K562 (cell line): ENCODE data around the gene FBXO9. TPM values are rescaled to one million over a fixed set of nuclear protein-coding genes. Genes with fewer than 3 reads are reported as not detected.

Experiments
- ILK ChIP-seq: fragments of 450-650 bp; IDR thresholded peaks from 2 replicates; pipeline ENCODE4 v1.6.1; 2016; ENCODE audit warnings: missing genetic modification characterization, low read depth, mild to moderate bottlenecking, missing compliant biosample characterization, moderate library complexity, borderline replicate concordance
- NCOR1 ChIP-seq: fragments of 450-650 bp; IDR thresholded peaks from 2 replicates; pipeline ENCODE4 v1.6.1; 2016; ENCODE audit warnings: mild to moderate bottlenecking, moderate library complexity
- RNF2 ChIP-seq: sonication (generic); IDR thresholded peaks from 2 replicates; pipeline ENCODE4 v1.6.1; 2016
- polyA plus RNA-seq, 8 experiments: library from polyadenylated mRNA; depleted of rRNA in 4 of 8; stranded (reverse) in 5 of 8; unstranded in 3 of 8; fragments of >200 nt; fragmentation: Nextera tagmentation in 2 of 8; fragmentation: Illumina TruSeq in 1 of 8; extraction: Ambion mirVana in 2 of 8; extraction: Trizol in 1 of 8; gene quantifications; 2 replicates each; pipeline versions ENCODE4 v1.2.1 to v1.2.3, GENCODE V29; 2011 to 2014; ENCODE audit warnings: inconsistent platforms in 1 of 8, missing spikeins in 1 of 8
- total RNA-seq, 7 experiments: library from RNA; depleted of rRNA in 6 of 7; stranded (reverse); fragments of >200 nt in 6 of 7; fragmentation: Illumina TruSeq in 2 of 7; extraction: Trizol in 2 of 7; gene quantifications; 2 replicates each; pipeline versions ENCODE4 v1.2.1 to v1.2.3, GENCODE V29; 2011 to 2021; ENCODE audit warnings: low replicate concordance in 1 of 7
- TF ChIP-seq, protein P1 (sequence below): fragments of 450-650 bp; formaldehyde crosslinking; IDR thresholded peaks from 2 replicates; pipeline ENCODE4 v1.4.0; 2020; ENCODE audit warnings: mild to moderate bottlenecking, moderate library complexity
- TF ChIP-seq, protein P2 (sequence below): fragments of 200-600 bp; sonication (generic); IDR thresholded peaks from one replicate; pipeline ENCODE4 v1.6.1; 2012; ENCODE audit warnings: mild to moderate bottlenecking, low read depth, low read length, inconsistent platforms
- TF ChIP-seq, protein P3 (sequence below): sonication (generic); formaldehyde crosslinking; IDR thresholded peaks from 2 replicates; pipeline ENCODE4 v1.8.0; 2023; ENCODE audit warnings: missing genetic modification reagents, mild to moderate bottlenecking, borderline replicate concordance

Gene FBXO9
- total and polyA plus RNA-seq, 9 of the 15 experiments (the other 6 are each of a cell fraction or from before 2014, with no cell fraction given), result 10.1 to 85.3 (median 51.4) TPM

DNA sequence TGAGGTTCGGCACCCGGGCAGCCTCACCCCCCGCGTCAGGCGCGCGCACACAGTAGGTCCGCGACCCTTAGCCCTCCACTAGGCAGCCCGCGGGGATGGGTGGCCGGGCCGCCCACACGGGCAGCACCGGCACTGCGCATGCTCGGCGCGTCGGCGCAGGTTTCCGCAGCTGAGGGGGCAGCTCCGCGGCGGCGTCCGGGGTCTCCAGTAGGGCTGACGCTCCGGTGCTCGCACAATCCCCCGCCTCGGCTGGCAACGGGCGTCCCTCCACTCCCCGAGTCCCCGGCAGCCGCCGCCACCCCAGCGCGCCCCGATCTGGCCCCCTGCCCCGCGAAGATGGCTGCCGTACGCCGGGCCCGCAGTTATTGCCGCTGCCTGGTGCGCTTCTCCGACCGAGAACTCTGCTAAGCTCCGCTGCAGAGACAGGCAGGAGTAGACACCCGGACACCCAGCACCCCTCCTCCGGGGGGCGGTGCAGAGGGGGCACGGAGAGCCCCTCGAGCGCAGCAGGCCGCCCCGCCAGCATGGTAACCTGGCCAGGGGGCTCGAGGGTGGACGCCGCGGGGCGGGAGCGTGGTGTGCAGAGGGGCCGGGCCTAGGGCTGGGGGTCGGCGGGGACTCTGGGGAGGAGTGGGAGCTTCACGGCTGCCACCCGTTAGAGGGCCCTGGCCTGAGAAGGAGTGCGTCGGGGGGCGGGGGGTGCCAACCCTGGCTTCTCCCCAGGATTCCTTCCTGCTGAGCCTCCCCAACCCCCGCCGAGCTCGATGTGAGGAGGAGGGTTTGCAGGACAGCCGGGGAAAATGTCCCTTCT is at the start of gene FBXO9 (continued):
- TF ChIP-seq, protein P1, sequence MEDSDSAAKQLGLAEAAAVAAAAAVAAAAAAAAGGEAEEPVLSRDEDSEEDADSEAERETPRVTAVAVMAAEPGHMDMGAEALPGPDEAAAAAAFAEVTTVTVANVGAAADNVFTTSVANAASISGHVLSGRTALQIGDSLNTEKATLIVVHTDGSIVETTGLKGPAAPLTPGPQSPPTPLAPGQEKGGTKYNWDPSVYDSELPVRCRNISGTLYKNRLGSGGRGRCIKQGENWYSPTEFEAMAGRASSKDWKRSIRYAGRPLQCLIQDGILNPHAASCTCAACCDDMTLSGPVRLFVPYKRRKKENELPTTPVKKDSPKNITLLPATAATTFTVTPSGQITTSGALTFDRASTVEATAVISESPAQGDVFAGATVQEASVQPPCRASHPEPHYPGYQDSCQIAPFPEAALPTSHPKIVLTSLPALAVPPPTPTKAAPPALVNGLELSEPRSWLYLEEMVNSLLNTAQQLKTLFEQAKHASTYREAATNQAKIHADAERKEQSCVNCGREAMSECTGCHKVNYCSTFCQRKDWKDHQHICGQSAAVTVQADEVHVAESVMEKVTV (CRISPR knock-in tag), result no peak; the same call in 1 of the 2 replicates
- no peak for TF ChIP-seq ILK
- TF ChIP-seq, protein P2, sequence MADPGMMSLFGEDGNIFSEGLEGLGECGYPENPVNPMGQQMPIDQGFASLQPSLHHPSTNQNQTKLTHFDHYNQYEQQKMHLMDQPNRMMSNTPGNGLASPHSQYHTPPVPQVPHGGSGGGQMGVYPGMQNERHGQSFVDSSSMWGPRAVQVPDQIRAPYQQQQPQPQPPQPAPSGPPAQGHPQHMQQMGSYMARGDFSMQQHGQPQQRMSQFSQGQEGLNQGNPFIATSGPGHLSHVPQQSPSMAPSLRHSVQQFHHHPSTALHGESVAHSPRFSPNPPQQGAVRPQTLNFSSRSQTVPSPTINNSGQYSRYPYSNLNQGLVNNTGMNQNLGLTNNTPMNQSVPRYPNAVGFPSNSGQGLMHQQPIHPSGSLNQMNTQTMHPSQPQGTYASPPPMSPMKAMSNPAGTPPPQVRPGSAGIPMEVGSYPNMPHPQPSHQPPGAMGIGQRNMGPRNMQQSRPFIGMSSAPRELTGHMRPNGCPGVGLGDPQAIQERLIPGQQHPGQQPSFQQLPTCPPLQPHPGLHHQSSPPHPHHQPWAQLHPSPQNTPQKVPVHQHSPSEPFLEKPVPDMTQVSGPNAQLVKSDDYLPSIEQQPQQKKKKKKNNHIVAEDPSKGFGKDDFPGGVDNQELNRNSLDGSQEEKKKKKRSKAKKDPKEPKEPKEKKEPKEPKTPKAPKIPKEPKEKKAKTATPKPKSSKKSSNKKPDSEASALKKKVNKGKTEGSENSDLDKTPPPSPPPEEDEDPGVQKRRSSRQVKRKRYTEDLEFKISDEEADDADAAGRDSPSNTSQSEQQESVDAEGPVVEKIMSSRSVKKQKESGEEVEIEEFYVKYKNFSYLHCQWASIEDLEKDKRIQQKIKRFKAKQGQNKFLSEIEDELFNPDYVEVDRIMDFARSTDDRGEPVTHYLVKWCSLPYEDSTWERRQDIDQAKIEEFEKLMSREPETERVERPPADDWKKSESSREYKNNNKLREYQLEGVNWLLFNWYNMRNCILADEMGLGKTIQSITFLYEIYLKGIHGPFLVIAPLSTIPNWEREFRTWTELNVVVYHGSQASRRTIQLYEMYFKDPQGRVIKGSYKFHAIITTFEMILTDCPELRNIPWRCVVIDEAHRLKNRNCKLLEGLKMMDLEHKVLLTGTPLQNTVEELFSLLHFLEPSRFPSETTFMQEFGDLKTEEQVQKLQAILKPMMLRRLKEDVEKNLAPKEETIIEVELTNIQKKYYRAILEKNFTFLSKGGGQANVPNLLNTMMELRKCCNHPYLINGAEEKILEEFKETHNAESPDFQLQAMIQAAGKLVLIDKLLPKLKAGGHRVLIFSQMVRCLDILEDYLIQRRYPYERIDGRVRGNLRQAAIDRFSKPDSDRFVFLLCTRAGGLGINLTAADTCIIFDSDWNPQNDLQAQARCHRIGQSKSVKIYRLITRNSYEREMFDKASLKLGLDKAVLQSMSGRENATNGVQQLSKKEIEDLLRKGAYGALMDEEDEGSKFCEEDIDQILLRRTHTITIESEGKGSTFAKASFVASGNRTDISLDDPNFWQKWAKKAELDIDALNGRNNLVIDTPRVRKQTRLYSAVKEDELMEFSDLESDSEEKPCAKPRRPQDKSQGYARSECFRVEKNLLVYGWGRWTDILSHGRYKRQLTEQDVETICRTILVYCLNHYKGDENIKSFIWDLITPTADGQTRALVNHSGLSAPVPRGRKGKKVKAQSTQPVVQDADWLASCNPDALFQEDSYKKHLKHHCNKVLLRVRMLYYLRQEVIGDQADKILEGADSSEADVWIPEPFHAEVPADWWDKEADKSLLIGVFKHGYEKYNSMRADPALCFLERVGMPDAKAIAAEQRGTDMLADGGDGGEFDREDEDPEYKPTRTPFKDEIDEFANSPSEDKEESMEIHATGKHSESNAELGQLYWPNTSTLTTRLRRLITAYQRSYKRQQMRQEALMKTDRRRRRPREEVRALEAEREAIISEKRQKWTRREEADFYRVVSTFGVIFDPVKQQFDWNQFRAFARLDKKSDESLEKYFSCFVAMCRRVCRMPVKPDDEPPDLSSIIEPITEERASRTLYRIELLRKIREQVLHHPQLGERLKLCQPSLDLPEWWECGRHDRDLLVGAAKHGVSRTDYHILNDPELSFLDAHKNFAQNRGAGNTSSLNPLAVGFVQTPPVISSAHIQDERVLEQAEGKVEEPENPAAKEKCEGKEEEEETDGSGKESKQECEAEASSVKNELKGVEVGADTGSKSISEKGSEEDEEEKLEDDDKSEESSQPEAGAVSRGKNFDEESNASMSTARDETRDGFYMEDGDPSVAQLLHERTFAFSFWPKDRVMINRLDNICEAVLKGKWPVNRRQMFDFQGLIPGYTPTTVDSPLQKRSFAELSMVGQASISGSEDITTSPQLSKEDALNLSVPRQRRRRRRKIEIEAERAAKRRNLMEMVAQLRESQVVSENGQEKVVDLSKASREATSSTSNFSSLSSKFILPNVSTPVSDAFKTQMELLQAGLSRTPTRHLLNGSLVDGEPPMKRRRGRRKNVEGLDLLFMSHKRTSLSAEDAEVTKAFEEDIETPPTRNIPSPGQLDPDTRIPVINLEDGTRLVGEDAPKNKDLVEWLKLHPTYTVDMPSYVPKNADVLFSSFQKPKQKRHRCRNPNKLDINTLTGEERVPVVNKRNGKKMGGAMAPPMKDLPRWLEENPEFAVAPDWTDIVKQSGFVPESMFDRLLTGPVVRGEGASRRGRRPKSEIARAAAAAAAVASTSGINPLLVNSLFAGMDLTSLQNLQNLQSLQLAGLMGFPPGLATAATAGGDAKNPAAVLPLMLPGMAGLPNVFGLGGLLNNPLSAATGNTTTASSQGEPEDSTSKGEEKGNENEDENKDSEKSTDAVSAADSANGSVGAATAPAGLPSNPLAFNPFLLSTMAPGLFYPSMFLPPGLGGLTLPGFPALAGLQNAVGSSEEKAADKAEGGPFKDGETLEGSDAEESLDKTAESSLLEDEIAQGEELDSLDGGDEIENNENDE, result no peak
- no peak for TF ChIP-seq NCOR1
- no peak for TF ChIP-seq RNF2
- TF ChIP-seq, protein P3, sequence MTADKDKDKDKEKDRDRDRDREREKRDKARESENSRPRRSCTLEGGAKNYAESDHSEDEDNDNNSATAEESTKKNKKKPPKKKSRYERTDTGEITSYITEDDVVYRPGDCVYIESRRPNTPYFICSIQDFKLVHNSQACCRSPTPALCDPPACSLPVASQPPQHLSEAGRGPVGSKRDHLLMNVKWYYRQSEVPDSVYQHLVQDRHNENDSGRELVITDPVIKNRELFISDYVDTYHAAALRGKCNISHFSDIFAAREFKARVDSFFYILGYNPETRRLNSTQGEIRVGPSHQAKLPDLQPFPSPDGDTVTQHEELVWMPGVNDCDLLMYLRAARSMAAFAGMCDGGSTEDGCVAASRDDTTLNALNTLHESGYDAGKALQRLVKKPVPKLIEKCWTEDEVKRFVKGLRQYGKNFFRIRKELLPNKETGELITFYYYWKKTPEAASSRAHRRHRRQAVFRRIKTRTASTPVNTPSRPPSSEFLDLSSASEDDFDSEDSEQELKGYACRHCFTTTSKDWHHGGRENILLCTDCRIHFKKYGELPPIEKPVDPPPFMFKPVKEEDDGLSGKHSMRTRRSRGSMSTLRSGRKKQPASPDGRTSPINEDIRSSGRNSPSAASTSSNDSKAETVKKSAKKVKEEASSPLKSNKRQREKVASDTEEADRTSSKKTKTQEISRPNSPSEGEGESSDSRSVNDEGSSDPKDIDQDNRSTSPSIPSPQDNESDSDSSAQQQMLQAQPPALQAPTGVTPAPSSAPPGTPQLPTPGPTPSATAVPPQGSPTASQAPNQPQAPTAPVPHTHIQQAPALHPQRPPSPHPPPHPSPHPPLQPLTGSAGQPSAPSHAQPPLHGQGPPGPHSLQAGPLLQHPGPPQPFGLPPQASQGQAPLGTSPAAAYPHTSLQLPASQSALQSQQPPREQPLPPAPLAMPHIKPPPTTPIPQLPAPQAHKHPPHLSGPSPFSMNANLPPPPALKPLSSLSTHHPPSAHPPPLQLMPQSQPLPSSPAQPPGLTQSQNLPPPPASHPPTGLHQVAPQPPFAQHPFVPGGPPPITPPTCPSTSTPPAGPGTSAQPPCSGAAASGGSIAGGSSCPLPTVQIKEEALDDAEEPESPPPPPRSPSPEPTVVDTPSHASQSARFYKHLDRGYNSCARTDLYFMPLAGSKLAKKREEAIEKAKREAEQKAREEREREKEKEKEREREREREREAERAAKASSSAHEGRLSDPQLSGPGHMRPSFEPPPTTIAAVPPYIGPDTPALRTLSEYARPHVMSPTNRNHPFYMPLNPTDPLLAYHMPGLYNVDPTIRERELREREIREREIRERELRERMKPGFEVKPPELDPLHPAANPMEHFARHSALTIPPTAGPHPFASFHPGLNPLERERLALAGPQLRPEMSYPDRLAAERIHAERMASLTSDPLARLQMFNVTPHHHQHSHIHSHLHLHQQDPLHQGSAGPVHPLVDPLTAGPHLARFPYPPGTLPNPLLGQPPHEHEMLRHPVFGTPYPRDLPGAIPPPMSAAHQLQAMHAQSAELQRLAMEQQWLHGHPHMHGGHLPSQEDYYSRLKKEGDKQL (CRISPR knock-in tag), result no peak
